GM13977 (cell line): ENCODE measurements around the gene AGBL1.

Source experiments
- DNase-seq: peaks from one replicate; pipeline ENCODE4 v3.0.0; 2012; ENCODE audit warnings: low spot score
- in situ Hi-C: fragments of 300-500 bp; cut with MboI; formaldehyde crosslinking; loops from one replicate; pipeline ENCODE4 v1.12.0; 2022; ENCODE audit warnings: low sequenced_read_pairs, low pct_unique_long_range_greater_than_20kb, mixed read lengths, inconsistent platforms; ENCODE audit not compliant: unreplicated experiment
- TF ChIP-seq, protein P1 (sequence below): IDR thresholded peaks from 2 replicates; pipeline ENCODE4 v1.5.1; 2012; ENCODE audit warnings: mild to moderate bottlenecking, control low read depth; ENCODE audit not compliant: insufficient read depth; ENCODE audit errors: extremely low read depth, missing control alignments

The AGBL1 gene

DNA sequence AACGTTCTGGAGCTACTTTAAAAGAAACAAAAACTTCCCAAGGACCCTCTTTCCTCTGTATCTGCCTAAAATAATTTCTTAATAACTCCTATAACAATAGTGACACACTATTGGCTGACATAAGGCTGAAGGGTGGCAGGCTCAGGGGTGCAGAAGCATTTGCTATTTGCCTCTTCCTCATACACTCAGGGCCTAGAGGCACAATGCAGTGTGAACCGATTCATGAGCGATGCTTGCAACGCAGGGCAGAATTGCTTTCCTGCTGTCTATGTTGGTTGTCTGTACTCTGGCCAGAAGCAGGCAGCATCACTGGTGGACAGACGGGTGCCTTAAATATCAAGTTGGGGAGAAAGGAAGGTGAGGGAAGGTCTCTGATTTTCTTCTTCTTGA, 157.4 kb downstream of the AGBL1 start:
- TF ChIP-seq, protein P1, sequence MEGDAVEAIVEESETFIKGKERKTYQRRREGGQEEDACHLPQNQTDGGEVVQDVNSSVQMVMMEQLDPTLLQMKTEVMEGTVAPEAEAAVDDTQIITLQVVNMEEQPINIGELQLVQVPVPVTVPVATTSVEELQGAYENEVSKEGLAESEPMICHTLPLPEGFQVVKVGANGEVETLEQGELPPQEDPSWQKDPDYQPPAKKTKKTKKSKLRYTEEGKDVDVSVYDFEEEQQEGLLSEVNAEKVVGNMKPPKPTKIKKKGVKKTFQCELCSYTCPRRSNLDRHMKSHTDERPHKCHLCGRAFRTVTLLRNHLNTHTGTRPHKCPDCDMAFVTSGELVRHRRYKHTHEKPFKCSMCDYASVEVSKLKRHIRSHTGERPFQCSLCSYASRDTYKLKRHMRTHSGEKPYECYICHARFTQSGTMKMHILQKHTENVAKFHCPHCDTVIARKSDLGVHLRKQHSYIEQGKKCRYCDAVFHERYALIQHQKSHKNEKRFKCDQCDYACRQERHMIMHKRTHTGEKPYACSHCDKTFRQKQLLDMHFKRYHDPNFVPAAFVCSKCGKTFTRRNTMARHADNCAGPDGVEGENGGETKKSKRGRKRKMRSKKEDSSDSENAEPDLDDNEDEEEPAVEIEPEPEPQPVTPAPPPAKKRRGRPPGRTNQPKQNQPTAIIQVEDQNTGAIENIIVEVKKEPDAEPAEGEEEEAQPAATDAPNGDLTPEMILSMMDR, result no peak
- in situ Hi-C loops, result no loop called here
- DNase-seq, result no peak

DNA sequence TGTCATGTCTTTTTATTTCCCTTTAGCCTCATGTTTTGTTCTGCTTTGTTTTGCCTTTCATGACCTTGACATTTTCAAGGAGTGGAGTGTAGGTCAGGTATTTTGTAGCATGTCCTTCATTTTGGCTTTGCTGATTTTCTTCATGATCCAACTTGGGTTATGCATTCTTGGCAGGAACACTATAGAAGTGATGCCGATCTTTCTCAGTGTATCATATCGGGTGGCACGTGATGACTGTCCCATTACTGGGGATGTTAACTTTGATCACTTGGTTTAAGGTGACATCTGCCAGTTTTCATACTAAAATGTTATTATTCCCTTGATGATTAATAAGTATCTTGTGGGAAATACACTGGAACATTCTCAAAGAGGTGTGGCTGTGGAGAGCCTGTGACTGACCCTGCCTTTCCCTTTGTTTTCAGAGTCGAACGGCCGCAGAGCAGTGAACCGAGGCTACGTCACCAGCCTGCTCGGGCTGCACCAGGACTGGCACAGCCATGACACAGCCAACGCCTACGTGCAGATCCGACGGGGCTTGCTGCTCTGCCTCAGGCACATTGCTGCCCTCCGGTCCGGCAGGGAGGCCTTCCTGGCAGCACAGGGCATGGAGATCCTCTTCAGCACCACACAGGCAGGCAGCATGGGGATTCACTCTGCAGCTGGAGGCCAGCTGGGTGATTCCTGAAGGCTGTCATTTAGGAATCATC, 167.7 kb downstream of the AGBL1 start:
- TF ChIP-seq, protein P1, result no peak
- in situ Hi-C loops, result no loop called here
- DNase-seq, result no peak

DNA sequence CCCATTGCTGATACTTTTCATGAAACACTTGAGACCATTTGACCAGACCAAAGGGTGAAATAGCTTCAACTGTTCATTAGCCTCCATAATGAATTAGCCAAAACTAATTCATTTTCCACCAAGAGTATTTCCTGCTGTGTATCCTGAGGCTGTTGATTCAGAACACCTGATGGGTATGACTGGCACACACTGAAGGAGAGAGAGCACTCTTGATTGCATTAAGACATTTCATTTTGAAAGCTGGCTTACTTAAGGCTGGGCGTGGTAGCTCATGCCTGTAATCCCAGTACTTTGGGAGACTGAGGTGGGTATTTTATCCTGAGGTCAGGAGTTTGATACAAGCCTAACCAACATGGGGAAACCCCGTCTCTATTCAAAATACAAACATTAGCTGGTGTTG, 175.6 kb downstream of the AGBL1 start:
- no peak for DNase-seq
- in situ Hi-C loops, result no loop called here

DNA sequence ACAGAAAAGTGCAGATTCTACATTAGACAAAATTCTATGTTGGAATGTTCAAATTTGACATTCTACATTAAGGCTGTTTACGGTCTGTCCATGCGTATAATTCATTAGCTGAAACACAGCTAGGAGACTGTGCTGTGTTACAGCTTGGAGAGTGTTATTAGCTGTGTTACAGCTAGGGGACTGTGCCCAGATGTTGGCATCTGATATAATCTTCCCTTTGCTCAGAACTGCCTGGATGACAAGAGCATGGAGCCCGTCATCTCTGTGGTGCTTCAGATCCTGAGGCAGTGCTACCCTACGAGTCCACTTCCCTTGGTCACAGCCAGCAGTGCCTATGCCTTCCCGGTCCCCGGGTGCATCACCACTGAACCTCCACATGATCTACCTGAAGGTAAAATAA, 177.0 kb downstream of the AGBL1 start:
- no peak for DNase-seq
- TF ChIP-seq, protein P1, result no peak
- in situ Hi-C loops, result no loop called here

More for the DNA sequence above, 175.6 kb downstream of the AGBL1 start:
- TF ChIP-seq, protein P1, result no peak

DNA sequence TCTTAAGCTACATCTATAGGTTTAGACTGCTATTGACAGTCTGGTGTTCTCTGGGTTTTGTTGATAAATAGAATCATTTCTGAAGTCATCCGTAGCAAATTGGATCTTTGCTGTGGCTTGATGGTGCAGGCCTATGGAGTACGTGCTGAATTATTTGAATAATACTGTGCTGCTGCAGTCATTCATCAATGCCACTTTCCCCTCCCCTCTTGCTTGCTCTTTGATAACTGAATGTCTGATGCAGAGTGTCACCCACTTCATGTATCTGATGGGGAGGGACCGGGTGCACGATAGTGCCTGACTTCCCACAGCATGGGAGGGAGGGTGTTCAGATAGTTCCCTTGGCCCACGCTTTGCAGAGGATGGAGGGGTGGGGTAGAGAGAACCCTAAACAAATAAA, 179.9 kb downstream of the AGBL1 start:
- TF ChIP-seq, protein P1, result no peak
- in situ Hi-C loops, result no loop called here
- no peak for DNase-seq

DNA sequence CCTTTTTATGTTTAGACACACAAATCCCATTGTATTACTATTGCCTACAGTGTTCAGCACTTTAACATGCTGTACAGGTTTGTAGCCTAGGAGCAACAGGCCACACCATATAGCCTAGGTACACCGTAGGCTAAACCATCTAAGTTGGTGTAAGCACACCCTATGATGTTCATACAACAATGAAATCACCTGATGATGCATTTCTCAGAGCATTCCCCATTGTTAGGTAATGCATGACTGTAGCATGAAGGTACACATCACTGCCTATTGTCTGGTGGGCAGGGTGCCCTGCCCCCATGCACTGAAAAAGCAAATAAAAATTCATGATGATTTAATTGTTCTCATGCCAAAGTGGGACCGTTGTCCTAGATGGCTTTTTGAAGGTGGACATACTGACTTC, 183.6 kb downstream of the AGBL1 start:
- TF ChIP-seq, protein P1, result no peak
- no peak for DNase-seq
- in situ Hi-C loops, result no loop called here
